ENCODE data around the gene SLC9A5.

DNA sequence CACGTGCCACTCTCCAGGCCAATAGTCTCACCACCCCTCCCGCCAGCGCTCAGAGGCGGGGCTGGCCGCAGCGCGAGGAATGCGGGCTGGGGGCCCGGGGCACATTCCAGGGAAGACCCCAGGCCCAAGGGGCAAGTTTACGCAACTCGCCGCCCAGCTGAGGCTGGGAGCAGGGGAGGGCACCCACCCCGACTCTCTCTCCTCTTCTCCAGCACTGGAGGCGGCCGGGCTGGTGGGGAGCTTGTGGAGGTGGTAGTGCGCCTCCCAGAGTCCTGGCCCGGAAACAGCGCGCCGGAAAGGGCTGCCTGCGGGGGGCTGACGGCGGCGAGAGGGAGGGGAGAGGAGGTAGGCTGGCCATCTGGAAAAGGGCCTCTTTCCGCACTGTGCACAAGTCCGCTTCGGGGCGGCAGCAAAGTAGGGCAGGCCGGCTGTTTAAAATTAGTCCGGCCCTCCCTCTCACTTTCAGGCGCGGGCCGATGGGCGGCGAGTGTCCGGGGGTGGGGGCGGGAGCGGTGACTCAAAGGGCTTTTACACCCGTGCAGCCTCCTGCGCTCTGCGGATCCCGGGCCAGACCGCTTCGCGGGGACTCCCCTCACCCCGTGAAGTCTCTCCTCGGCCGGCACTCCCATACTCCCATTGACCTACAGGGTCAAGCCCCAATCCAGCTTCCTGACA is 2.6 kb upstream of the SLC9A5 start:
- TF ChIP-seq POLR2A (IDR thresholded peaks at IDR 0.05; ENCODE audit: low read length) (peak; percentile 23; the same call in 1 of the 2 replicates), RAD21 (conservative IDR thresholded peaks at IDR 0.05 in 1 of 2, IDR thresholded peaks at IDR 0.05 in 1 of 2) (peak; percentile 9 to 41; a peak in 3 of 5 replicates), JUN (IDR thresholded peaks at IDR 0.05) (peak in 1 of 2 experiments; percentile 57; a peak in 2 of 5 replicates), EP300 (IDR thresholded peaks at IDR 0.05) (no peak), MYC (IDR thresholded peaks at IDR 0.05; ENCODE audit: borderline replicate concordance, low read length) (no peak)
- TF ChIP-seq, protein P1, sequence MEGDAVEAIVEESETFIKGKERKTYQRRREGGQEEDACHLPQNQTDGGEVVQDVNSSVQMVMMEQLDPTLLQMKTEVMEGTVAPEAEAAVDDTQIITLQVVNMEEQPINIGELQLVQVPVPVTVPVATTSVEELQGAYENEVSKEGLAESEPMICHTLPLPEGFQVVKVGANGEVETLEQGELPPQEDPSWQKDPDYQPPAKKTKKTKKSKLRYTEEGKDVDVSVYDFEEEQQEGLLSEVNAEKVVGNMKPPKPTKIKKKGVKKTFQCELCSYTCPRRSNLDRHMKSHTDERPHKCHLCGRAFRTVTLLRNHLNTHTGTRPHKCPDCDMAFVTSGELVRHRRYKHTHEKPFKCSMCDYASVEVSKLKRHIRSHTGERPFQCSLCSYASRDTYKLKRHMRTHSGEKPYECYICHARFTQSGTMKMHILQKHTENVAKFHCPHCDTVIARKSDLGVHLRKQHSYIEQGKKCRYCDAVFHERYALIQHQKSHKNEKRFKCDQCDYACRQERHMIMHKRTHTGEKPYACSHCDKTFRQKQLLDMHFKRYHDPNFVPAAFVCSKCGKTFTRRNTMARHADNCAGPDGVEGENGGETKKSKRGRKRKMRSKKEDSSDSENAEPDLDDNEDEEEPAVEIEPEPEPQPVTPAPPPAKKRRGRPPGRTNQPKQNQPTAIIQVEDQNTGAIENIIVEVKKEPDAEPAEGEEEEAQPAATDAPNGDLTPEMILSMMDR (IDR thresholded peaks at IDR 0.05), result peak; percentile 50
